IMR-90 (cell line): ENCODE data around the gene DPRX. TPM values are rescaled to one million over a fixed set of nuclear protein-coding genes. Genes with fewer than 3 reads are reported as not detected.

ENCODE experiments used
- ATAC-seq: fragments of 200-7000 bp; cut with Tn5 transposase; 2 replicates; pipeline ENCODE4 v1.9.1; 2020; ENCODE audit warnings: low read depth, mild to moderate bottlenecking, moderate library complexity
- BruUV-seq: library from RNA; stranded (reverse); fragments of 400-500 nt; replicated peaks from 2 replicates; lab custom pipeline; 2021; lab: Mats Ljungman, UMichigan
- CTCF ChIA-PET: fragments of 300-600 bp; formaldehyde crosslinking; extraction: SDS; loops from one replicate; lab custom pipeline; 2021; ENCODE audit warnings: antibody characterized with exemption; lab: Yijun Ruan, JAX
- POLR2A ChIA-PET: fragments of 300-600 bp; sonication (Branson Sonifier 250); formaldehyde crosslinking; loops from one replicate; lab custom pipeline; 2022; ENCODE audit warnings: antibody characterized with exemption; ENCODE audit not compliant: unreplicated experiment; lab: Charles Lee
- DNase-seq: peaks from one replicate; pipeline ENCODE4 v3.0.0; 2013
- H2AFZ ChIP-seq: replicated peaks from 2 replicates; pipeline ENCODE3; 2013; ENCODE audit warnings: low read length, mild to moderate bottlenecking; ENCODE audit not compliant: poor library complexity
- H2AK5ac ChIP-seq: 2 replicates; pipeline ENCODE4 v1.6.1; 2013; ENCODE audit warnings: low read depth, low read length, inconsistent platforms
- H2AK9ac ChIP-seq: replicated peaks from 2 replicates; pipeline ENCODE3; 2013; ENCODE audit warnings: mild to moderate bottlenecking, low read depth, low read length, moderate library complexity; ENCODE audit not compliant: poor library complexity
- H2BK120ac ChIP-seq: 2 replicates; pipeline ENCODE4 v1.6.1; 2013; ENCODE audit warnings: low read depth, low read length, inconsistent platforms
- H2BK15ac ChIP-seq: 3 replicates; pipeline ENCODE4 v1.6.1; 2013; ENCODE audit warnings: low read depth, low read length, inconsistent platforms
- H2BK20ac ChIP-seq: 2 replicates; pipeline ENCODE4 v1.6.1; 2013; ENCODE audit warnings: low read depth, mild to moderate bottlenecking, inconsistent platforms, low read length, moderate library complexity
- H2BK5ac ChIP-seq: 2 replicates; pipeline ENCODE4 v1.6.1; 2013; ENCODE audit warnings: mild to moderate bottlenecking, low read depth, low read length, inconsistent platforms; ENCODE audit not compliant: poor library complexity, severe bottlenecking
- H3K14ac ChIP-seq: replicated peaks from 2 replicates; pipeline ENCODE4 v1.6.1; 2013; ENCODE audit warnings: low read depth, low read length, inconsistent platforms
- H3K18ac ChIP-seq: 2 replicates; pipeline ENCODE4 v1.6.1; 2013; ENCODE audit warnings: low read depth, low read length, control low read depth
- H3K23ac ChIP-seq: 2 replicates; pipeline ENCODE4 v1.6.1; 2013; ENCODE audit warnings: low read depth, low read length, inconsistent platforms
- H3K27ac ChIP-seq: 2 replicates; pipeline ENCODE4 v1.5.1; 2013; ENCODE audit warnings: mild to moderate bottlenecking, control low read depth, low read length; ENCODE audit not compliant: insufficient read depth
- H3K27me3 ChIP-seq: 2 replicates; pipeline ENCODE4 v1.6.1; 2013; ENCODE audit warnings: low read length; ENCODE audit not compliant: control insufficient read depth, insufficient read depth
- H3K36me3 ChIP-seq: 2 replicates; pipeline ENCODE4 v1.6.1; 2013; ENCODE audit warnings: low read length, mixed read lengths; ENCODE audit not compliant: control insufficient read depth, insufficient read depth
- H3K4ac ChIP-seq: 2 replicates; pipeline ENCODE4 v1.6.1; 2013; ENCODE audit warnings: low read depth, low read length, inconsistent platforms
- H3K4me1 ChIP-seq: 2 replicates; pipeline ENCODE4 v1.6.1; 2013; ENCODE audit warnings: low read length, mixed read lengths; ENCODE audit not compliant: control insufficient read depth, insufficient read depth
- H3K4me2 ChIP-seq: 2 replicates; pipeline ENCODE4 v1.6.1; 2013; ENCODE audit warnings: low read depth, mild to moderate bottlenecking, control low read depth, low read length, moderate library complexity
- H3K4me3 ChIP-seq: 2 replicates; pipeline ENCODE4 v1.5.1; 2013; ENCODE audit warnings: low read depth, mild to moderate bottlenecking, control low read depth, low read length, moderate library complexity; ENCODE audit not compliant: insufficient read depth
- H3K56ac ChIP-seq: 2 replicates; pipeline ENCODE4 v1.6.1; 2013; ENCODE audit warnings: low read length, inconsistent platforms; ENCODE audit not compliant: insufficient read depth; ENCODE audit errors: extremely low read depth
- H3K79me1 ChIP-seq, 2 experiments: 2 replicates each; pipeline ENCODE4 v1.6.1; 2013; ENCODE audit warnings: low read length in 2 of 2, inconsistent platforms in 1 of 2, low read depth in 1 of 2
- H3K9ac ChIP-seq: 2 replicates; pipeline ENCODE4 v1.6.1; 2013; ENCODE audit warnings: low read depth, low read length, control low read depth
- H3K9me1 ChIP-seq: 2 replicates; pipeline ENCODE4 v1.6.1; 2013; ENCODE audit warnings: low read length, inconsistent platforms; ENCODE audit not compliant: insufficient read depth
- H3K9me3 ChIP-seq: 2 replicates; pipeline ENCODE4 v1.6.1; 2013; ENCODE audit warnings: low read length; ENCODE audit not compliant: control insufficient read depth, insufficient read depth
- H4K20me1 ChIP-seq: 2 replicates; pipeline ENCODE4 v1.6.1; 2013; ENCODE audit warnings: low read length, inconsistent platforms; ENCODE audit not compliant: insufficient read depth
- H4K5ac ChIP-seq: 2 replicates; pipeline ENCODE4 v1.6.1; 2013; ENCODE audit warnings: mild to moderate bottlenecking, low read depth, low read length, control low read depth
- H4K8ac ChIP-seq, 2 experiments: 2 replicates each; pipeline ENCODE4 v1.6.1; 2013; ENCODE audit warnings: low read depth in 2 of 2, low read length in 2 of 2, control low read depth in 1 of 2, inconsistent platforms in 1 of 2
- H4K91ac ChIP-seq: 2 replicates; pipeline ENCODE4 v1.6.1; 2013; ENCODE audit warnings: low read depth, low read length, inconsistent platforms; ENCODE audit not compliant: insufficient read depth
- CEBPB ChIP-seq: IDR thresholded peaks from 2 replicates; pipeline ENCODE4 v1.6.1; 2012; ENCODE audit warnings: low read depth, low read length, improper control_type of control experiment
- MAFK ChIP-seq: IDR thresholded peaks from 2 replicates; pipeline ENCODE4 v1.6.1; 2012; ENCODE audit warnings: low read depth, low read length, improper control_type of control experiment
- MXI1 ChIP-seq: IDR thresholded peaks from 2 replicates; pipeline ENCODE4 v1.6.1; 2012; ENCODE audit warnings: low read depth, mild to moderate bottlenecking, low read length, moderate library complexity, borderline replicate concordance
- NFE2L2 ChIP-seq: fragments of 150-350 bp; IDR thresholded peaks from 2 replicates; pipeline ENCODE4 v1.6.1; 2016; ENCODE audit warnings: low read depth, mild to moderate bottlenecking, low read length
- RCOR1 ChIP-seq: IDR thresholded peaks from 2 replicates; pipeline ENCODE4 v1.6.1; 2012; ENCODE audit warnings: mild to moderate bottlenecking, low read length, improper control_type of control experiment; ENCODE audit not compliant: insufficient replicate concordance
- SMC3 ChIP-seq: fragments of 150-350 bp; IDR thresholded peaks from 2 replicates; pipeline ENCODE4 v1.6.1; 2016; ENCODE audit warnings: low read depth, mild to moderate bottlenecking, antibody characterized with exemption, low read length, moderate library complexity
- WGBS, 2 experiments: methylation state at CpG; one replicate each; pipeline versions ENCODE4 v1.1.5 to v1.1.7; 2013; ENCODE audit warnings: missing lambda C conversion rate in 2 of 2; ENCODE audit not compliant: insufficient read length in 1 of 2; ENCODE audit errors: extremely low coverage in 2 of 2; 5-methylcytosine and 5-hydroxymethylcytosine counted together
- dilution Hi-C: fragments of 300-500 bp; cut with HindIII; formaldehyde crosslinking; loops from one replicate; pipeline ENCODE4 v1.14.3; 2018; ENCODE audit warnings: low sequenced_read_pairs; ENCODE audit not compliant: unreplicated experiment
- in situ Hi-C: fragments of 300-500 bp; cut with MboI; formaldehyde crosslinking; loops from 3 replicates; pipeline ENCODE4 v1.14.3; 2019; ENCODE audit warnings: low sequenced_read_pairs, inconsistent platforms, mixed read lengths
- intact Hi-C: fragments of 100-400 bp; cut with micrococcal nuclease; formaldehyde crosslinking; loops from 2 replicates; pipeline ENCODE4 v1.10.0; 2022
- polyA plus RNA-seq, 3 experiments: library from polyadenylated mRNA; depleted of rRNA; stranded (reverse); fragments of >200 nt; gene quantifications; 2 replicates each; pipeline ENCODE4 v1.2.3, GENCODE V29; 2012; ENCODE audit warnings: low replicate concordance in 1 of 3
- total RNA-seq: library from RNA; depleted of rRNA; stranded (reverse); fragments of >200 nt; gene quantifications from 2 replicates; pipeline ENCODE4 v1.2.3, GENCODE V29; 2012
- TF ChIP-seq, protein P1 (sequence below): fragments of 150-350 bp; IDR thresholded peaks from 2 replicates; pipeline ENCODE4 v1.6.1; 2017; ENCODE audit warnings: mild to moderate bottlenecking, antibody characterized with exemption, low read length, low read depth

The DPRX gene
- total and polyA plus RNA-seq, 2 of the 4 experiments (the other 2 are of a cell fraction), result not detected

DNA sequence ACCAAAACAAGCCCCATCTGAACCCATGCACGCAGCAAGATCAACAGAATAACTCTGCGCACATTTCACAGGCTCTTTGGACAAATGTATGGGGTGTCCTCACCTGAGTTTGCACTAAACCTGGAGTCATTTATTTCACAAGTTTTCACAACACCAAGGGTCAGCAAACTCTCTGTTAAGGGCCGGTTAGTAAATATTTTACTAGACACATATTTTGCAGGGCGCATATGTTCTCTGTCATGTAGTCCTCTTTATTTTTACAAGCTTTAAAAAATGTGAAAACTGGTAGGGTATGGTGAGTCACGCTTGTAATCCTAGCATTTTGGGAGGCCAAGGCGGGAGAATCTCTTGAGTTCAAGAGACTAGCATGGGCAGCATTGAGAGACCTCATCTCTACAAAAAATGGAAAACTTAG lies 45.5 kb upstream of the DPRX start:
- H4K91ac ChIP-seq, result no peak overlapping the region
- TF ChIP-seq MAFK (no peak), MXI1 (no peak), SMC3 (no peak), RCOR1 (no peak), CEBPB (no peak), NFE2L2 (no peak)
- TF ChIP-seq, protein P1, sequence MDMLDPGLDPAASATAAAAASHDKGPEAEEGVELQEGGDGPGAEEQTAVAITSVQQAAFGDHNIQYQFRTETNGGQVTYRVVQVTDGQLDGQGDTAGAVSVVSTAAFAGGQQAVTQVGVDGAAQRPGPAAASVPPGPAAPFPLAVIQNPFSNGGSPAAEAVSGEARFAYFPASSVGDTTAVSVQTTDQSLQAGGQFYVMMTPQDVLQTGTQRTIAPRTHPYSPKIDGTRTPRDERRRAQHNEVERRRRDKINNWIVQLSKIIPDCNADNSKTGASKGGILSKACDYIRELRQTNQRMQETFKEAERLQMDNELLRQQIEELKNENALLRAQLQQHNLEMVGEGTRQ, result no peak
- H2BK120ac ChIP-seq, result no peak overlapping the region
- H3K4me1 ChIP-seq, result no peaks in the 10 kb centered on the region
- H3K4me3 ChIP-seq, result no peak overlapping the region
- H3K27me3 ChIP-seq, result no peaks in the 10 kb centered on the region
- H4K8ac ChIP-seq, result no peak overlapping the region
- H3K18ac ChIP-seq, result no peak overlapping the region
- ATAC-seq, result no peak
- ChIA-PET CTCF (no interaction called here), POLR2A (no interaction called here)
- H2AK5ac ChIP-seq, result no peak overlapping the region
- no peak overlapping the region for H3K56ac ChIP-seq
- H2BK5ac ChIP-seq, result no peak overlapping the region
- no peak overlapping the region for H2AFZ ChIP-seq
- H3K9ac ChIP-seq, result no peak overlapping the region
- dilution Hi-C loops, result no loop called here
- H3K27ac ChIP-seq, result no peak overlapping the region
- peaks cover 17% of the 10 kb centered on the region for H3K9me3 ChIP-seq
- H3K4ac ChIP-seq, result no peak overlapping the region
- DNase-seq, result no peak
- no TSS peak for BruUV-seq
- no peaks in the 10 kb centered on the region for H3K79me1 ChIP-seq
- H2BK20ac ChIP-seq, result no peak overlapping the region
- H3K36me3 ChIP-seq, result no peaks in the 10 kb centered on the region
- no peak overlapping the region for H2AK9ac ChIP-seq
- intact Hi-C loops, result no loop called here
- no CpG with 5 or more reads among the region's 6 CpGs for WGBS, 2 experiments
- H2BK15ac ChIP-seq, result no peak overlapping the region
- H3K9me1 ChIP-seq, result no peaks in the 10 kb centered on the region
- no peak overlapping the region for H4K5ac ChIP-seq
- in situ Hi-C loops, result no loop called here
- no peak overlapping the region for H3K14ac ChIP-seq
- H3K4me2 ChIP-seq, result no peak overlapping the region
- no peak overlapping the region for H3K23ac ChIP-seq
- no peaks in the 10 kb centered on the region for H4K20me1 ChIP-seq
